HepG2 (cell line): Measurements from ENCODE around the gene CTU1. TPM values are rescaled to one million over a fixed set of nuclear protein-coding genes. Genes with fewer than 3 reads are reported as not detected.

Experiments
- ATAC-seq: fragments of 200-7000 bp; cut with Tn5 transposase; 3 replicates; pipeline ENCODE4 v1.9.1; 2020; ENCODE audit warnings: mild to moderate bottlenecking, moderate library complexity
- BruUV-seq: library from RNA; stranded (reverse); fragments of 400-500 nt; replicated peaks from 2 replicates; lab custom pipeline; 2021; lab: Mats Ljungman, UMichigan
- CTCF ChIA-PET: fragments of 300-600 bp; formaldehyde crosslinking; extraction: SDS; loops from one replicate; lab custom pipeline; 2021; ENCODE audit warnings: low total read pairs, inconsistent platforms, low intra/inter-chr PET ratio; lab: Yijun Ruan, JAX
- POLR2A ChIA-PET: fragments of 350-600 bp; sonication (Branson Sonifier 250); formaldehyde crosslinking; loops from one replicate; lab custom pipeline; 2020; ENCODE audit warnings: antibody characterized with exemption, inconsistent platforms; lab: Yijun Ruan, JAX
- DNase-seq: peaks from one replicate; pipeline ENCODE4 v3.0.0-alpha.2; 2015; ENCODE audit warnings: low spot score
- FAIRE-seq: peaks from 3 replicates; lab custom pipeline; 2011; peaks lifted over from hg19 to GRCh38; lab: Jason Lieb, UNC
- H2AFZ ChIP-seq: one replicate; pipeline ENCODE4 v1.6.1; 2011; ENCODE audit warnings: low read length, inconsistent platforms
- H3K27ac ChIP-seq: fragments of 300-600 bp; 3 replicates; pipeline ENCODE4 v1.8.0; 2011; ENCODE audit warnings: mixed run types, mild to moderate bottlenecking, mixed read lengths, low read length, inconsistent platforms; ENCODE audit not compliant: insufficient read depth; ENCODE audit errors: extremely low read length
- H3K27me3 ChIP-seq, 2 experiments: fragments of 200-600 bp in 1 of 2; 2 replicates in 1 of 2; 3 replicates in 1 of 2; pipeline versions ENCODE4 v1.6.0 to v1.8.0; 2011; ENCODE audit warnings: low read length in 2 of 2, mild to moderate bottlenecking in 2 of 2, moderate library complexity in 2 of 2, inconsistent platforms in 1 of 2; ENCODE audit not compliant: insufficient read depth in 2 of 2, control insufficient read depth in 1 of 2
- H3K36me3 ChIP-seq, 2 experiments: fragments of 200-600 bp in 1 of 2; replicated peaks in 1 of 2; 2 replicates in 1 of 2; 3 replicates in 1 of 2; pipeline versions ENCODE4 v1.5.1 to v1.8.0; 2011; ENCODE audit warnings: low read length in 2 of 2, inconsistent platforms in 1 of 2; ENCODE audit not compliant: insufficient read depth in 2 of 2, control insufficient read depth in 1 of 2
- H3K4me1 ChIP-seq: 2 replicates; pipeline ENCODE4 v1.5.1; 2012; ENCODE audit warnings: low read length, inconsistent platforms; ENCODE audit not compliant: insufficient read depth
- H3K4me2 ChIP-seq: 2 replicates; pipeline ENCODE4 v1.6.0; 2011; ENCODE audit warnings: low read depth, low read length, inconsistent platforms
- H3K4me3 ChIP-seq, 3 experiments: fragments of 200-600 bp in 1 of 3; sonication (generic), shearing (Covaris generic) in 1 of 3; replicated peaks in 1 of 3; 2 replicates each; pipeline ENCODE4 v1.5.1; 2011 to 2016; ENCODE audit warnings: low read length in 3 of 3, inconsistent platforms in 2 of 3, low read depth in 2 of 3, mild to moderate bottlenecking in 2 of 3, control low read depth in 1 of 3, mixed read lengths in 1 of 3; ENCODE audit not compliant: insufficient read depth in 1 of 3
- H3K79me2 ChIP-seq: one replicate; pipeline ENCODE4 v1.6.1; 2011; ENCODE audit warnings: low read length, inconsistent platforms; ENCODE audit not compliant: insufficient read depth
- H3K9ac ChIP-seq: 2 replicates; pipeline ENCODE4 v1.6.0; 2011; ENCODE audit warnings: mild to moderate bottlenecking, low read depth, low read length, inconsistent platforms; ENCODE audit not compliant: insufficient read depth
- H3K9me3 ChIP-seq: 2 replicates; pipeline ENCODE4 v1.5.1; 2012; ENCODE audit warnings: mild to moderate bottlenecking, low read length
- H4K20me1 ChIP-seq: 2 replicates; pipeline ENCODE4 v1.6.0; 2011; ENCODE audit warnings: inconsistent platforms, mild to moderate bottlenecking, low read length, moderate library complexity; ENCODE audit not compliant: insufficient read depth
- BRD4 ChIP-seq: sonication (generic); formaldehyde crosslinking; IDR thresholded peaks from 2 replicates; pipeline ENCODE4 v1.4.0; 2020; ENCODE audit warnings: missing genetic modification reagents
- CHD2 ChIP-seq: IDR thresholded peaks from 2 replicates; pipeline ENCODE4 v1.6.1; 2011; ENCODE audit warnings: low read depth, low read length, improper control_type of control experiment
- HNF4G ChIP-seq, 2 experiments: sonication (generic) in 1 of 2; formaldehyde crosslinking in 1 of 2; IDR thresholded peaks; 2 replicates each; pipeline versions ENCODE4 v1.4.0 to v1.6.1; 2011 to 2020; ENCODE audit warnings: borderline replicate concordance in 2 of 2, low read depth in 2 of 2, mild to moderate bottlenecking in 2 of 2, low read length in 1 of 2, missing genetic modification reagents in 1 of 2, moderate library complexity in 1 of 2
- NR2C2 ChIP-seq: sonication (generic); formaldehyde crosslinking; IDR thresholded peaks from 2 replicates; pipeline ENCODE4 v1.4.0; 2020; ENCODE audit warnings: missing genetic modification reagents, mild to moderate bottlenecking, moderate library complexity, borderline replicate concordance
- RAD21 ChIP-seq: fragments of 450-650 bp; formaldehyde crosslinking; IDR thresholded peaks from 2 replicates; pipeline ENCODE4 v1.5.0; 2020; ENCODE audit warnings: mild to moderate bottlenecking
- TAF15 ChIP-seq: fragments of 200-400 bp; formaldehyde crosslinking; IDR thresholded peaks from one replicate; pipeline ENCODE4 v1.6.1; 2018; ENCODE audit warnings: mild to moderate bottlenecking, low read depth, low read length; ENCODE audit not compliant: poor library complexity, severe bottlenecking
- ZFP37 ChIP-seq: sonication (generic); formaldehyde crosslinking; IDR thresholded peaks from 2 replicates; pipeline ENCODE4 v1.4.0; 2020; ENCODE audit warnings: missing genetic modification reagents, borderline replicate concordance
- ZKSCAN1 ChIP-seq: fragments of 150-350 bp; IDR thresholded peaks from 2 replicates; pipeline ENCODE4 v1.6.1; 2014; ENCODE audit warnings: low read length
- ZNF282 ChIP-seq: fragments of 450-650 bp; IDR thresholded peaks from 2 replicates; pipeline ENCODE4 v1.6.1; 2018; ENCODE audit not compliant: partially characterized antibody
- ZNF577 ChIP-seq: sonication (generic); formaldehyde crosslinking; IDR thresholded peaks from 2 replicates; pipeline ENCODE4 v1.4.0; 2020; ENCODE audit warnings: mild to moderate bottlenecking, low read depth, missing genetic modification reagents, borderline replicate concordance
- ZNF781 ChIP-seq: sonication (generic); formaldehyde crosslinking; IDR thresholded peaks from 2 replicates; pipeline ENCODE4 v1.5.1; 2020; ENCODE audit warnings: borderline replicate concordance, mild to moderate bottlenecking, missing genetic modification reagents; ENCODE audit errors: not compliant biosample characterization
- ZSCAN22 ChIP-seq: sonication (generic); formaldehyde crosslinking; IDR thresholded peaks from 2 replicates; pipeline ENCODE4 v1.4.0; 2020; ENCODE audit warnings: mild to moderate bottlenecking, missing genetic modification reagents
- ZSCAN30 ChIP-seq: sonication (generic); formaldehyde crosslinking; IDR thresholded peaks from 2 replicates; pipeline ENCODE4 v1.5.0; 2020; ENCODE audit warnings: mild to moderate bottlenecking, missing genetic modification reagents
- WGBS: methylation state at CpG from one replicate; pipeline ENCODE4 v1.1.6; 2017; ENCODE audit warnings: low lambda C conversion rate; 5-methylcytosine and 5-hydroxymethylcytosine counted together
- in situ Hi-C: cut with HindIII; loops from 2 replicates; pipeline ENCODE4 v1.10.0; 2017; ENCODE audit warnings: low pct_unique_long_range_greater_than_20kb; ENCODE audit not compliant: extremely low pct_ligation_motif_present
- intact Hi-C: fragments of 100-400 bp; cut with micrococcal nuclease; formaldehyde crosslinking; loops from one replicate; pipeline ENCODE4 v1.10.0; 2022; ENCODE audit not compliant: unreplicated experiment
- polyA plus RNA-seq, 8 experiments: library from polyadenylated mRNA; depleted of rRNA in 3 of 8; stranded (reverse) in 7 of 8; unstranded in 1 of 8; fragments of >200 nt; fragmentation: Illumina TruSeq in 4 of 8; extraction: Trizol in 4 of 8; gene quantifications; 2 replicates each; pipeline versions ENCODE4 v1.2.1 to v1.2.3, GENCODE V29; 2011 to 2016; ENCODE audit warnings: low read depth in 4 of 8, missing spikeins in 1 of 8, mixed read lengths in 1 of 8; ENCODE audit not compliant: insufficient read depth in 1 of 8
- total RNA-seq, 5 experiments: library from RNA; depleted of rRNA; stranded (reverse); fragments of >200 nt; fragmentation: Illumina TruSeq; extraction: Trizol; gene quantifications; 2 replicates each; pipeline ENCODE4 v1.2.3, GENCODE V29; 2016; ENCODE audit warnings: low read depth in 1 of 5
- TF ChIP-seq, protein P1 (sequence below): IDR thresholded peaks from 2 replicates; pipeline ENCODE4 v1.6.1; 2016; ENCODE audit warnings: mild to moderate bottlenecking
- TF ChIP-seq, protein P2 (sequence below): sonication (generic); formaldehyde crosslinking; IDR thresholded peaks from 2 replicates; pipeline ENCODE4 v1.5.0; 2020; ENCODE audit warnings: missing genetic modification reagents
- TF ChIP-seq, protein P3 (sequence below): IDR thresholded peaks from 2 replicates; pipeline ENCODE4 v1.6.1; 2016; ENCODE audit warnings: mild to moderate bottlenecking, missing biosample characterization, missing genetic modification reagents
- TF ChIP-seq, protein P4 (sequence below): sonication (generic); formaldehyde crosslinking; IDR thresholded peaks from 2 replicates; pipeline ENCODE4 v1.9.0; 2022; ENCODE audit warnings: missing genetic modification reagents, mild to moderate bottlenecking, borderline replicate concordance

Gene CTU1
- total and polyA plus RNA-seq, 2 of the 13 experiments (the other 11 are each of a cell fraction or from before 2014, with no cell fraction given): 1.9 to 2.9 TPM

DNA sequence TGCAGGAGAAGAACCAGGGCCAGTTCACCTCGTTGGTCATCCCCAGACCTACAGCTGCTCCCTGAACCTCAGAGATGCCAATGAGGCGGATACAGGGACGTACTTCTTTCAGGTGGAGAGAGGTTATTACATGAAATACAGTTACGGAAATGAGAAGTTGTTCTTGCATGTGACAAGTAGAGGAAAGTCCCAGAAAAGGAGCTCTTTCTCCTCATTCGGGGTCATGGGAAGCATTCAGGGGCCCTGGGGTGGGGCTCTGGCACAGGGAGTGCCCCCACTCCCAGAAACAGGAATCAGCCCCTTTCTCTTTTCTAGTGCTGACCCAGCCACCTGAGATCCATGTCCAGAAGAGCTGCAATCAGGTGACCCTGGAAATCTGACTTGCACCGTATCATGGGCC lies 12.0 kb upstream of the CTU1 start:
- H3K27ac ChIP-seq: no peak overlapping the region
- 53% methylated on average over 6 of the region's 6 CpGs for WGBS
- H2AFZ ChIP-seq: no peak overlapping the region
- no peak for DNase-seq
- no peak for ATAC-seq
- H3K4me1 ChIP-seq: no peaks in the 10 kb centered on the region
- H3K36me3 ChIP-seq: no peaks in the 10 kb centered on the region
- H3K4me3 ChIP-seq: no peak overlapping the region
- intact Hi-C loops: no loop called here
- POLR2A ChIA-PET: no interaction called here
- TF ChIP-seq, protein P1, sequence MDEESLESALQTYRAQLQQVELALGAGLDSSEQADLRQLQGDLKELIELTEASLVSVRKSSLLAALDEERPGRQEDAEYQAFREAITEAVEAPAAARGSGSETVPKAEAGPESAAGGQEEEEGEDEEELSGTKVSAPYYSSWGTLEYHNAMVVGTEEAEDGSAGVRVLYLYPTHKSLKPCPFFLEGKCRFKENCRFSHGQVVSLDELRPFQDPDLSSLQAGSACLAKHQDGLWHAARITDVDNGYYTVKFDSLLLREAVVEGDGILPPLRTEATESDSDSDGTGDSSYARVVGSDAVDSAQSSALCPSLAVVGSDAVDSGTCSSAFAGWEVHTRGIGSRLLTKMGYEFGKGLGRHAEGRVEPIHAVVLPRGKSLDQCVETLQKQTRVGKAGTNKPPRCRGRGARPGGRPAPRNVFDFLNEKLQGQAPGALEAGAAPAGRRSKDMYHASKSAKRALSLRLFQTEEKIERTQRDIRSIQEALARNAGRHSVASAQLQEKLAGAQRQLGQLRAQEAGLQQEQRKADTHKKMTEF (CRISPR knock-in tag): no peak
- TF ChIP-seq BRD4 (CRISPR knock-in tag): no peak
- TF ChIP-seq, protein P2, sequence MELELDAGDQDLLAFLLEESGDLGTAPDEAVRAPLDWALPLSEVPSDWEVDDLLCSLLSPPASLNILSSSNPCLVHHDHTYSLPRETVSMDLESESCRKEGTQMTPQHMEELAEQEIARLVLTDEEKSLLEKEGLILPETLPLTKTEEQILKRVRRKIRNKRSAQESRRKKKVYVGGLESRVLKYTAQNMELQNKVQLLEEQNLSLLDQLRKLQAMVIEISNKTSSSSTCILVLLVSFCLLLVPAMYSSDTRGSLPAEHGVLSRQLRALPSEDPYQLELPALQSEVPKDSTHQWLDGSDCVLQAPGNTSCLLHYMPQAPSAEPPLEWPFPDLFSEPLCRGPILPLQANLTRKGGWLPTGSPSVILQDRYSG (CRISPR knock-in tag): no peak
- no peak for TF ChIP-seq NR2C2 (CRISPR knock-in tag)
- TF ChIP-seq, protein P3, sequence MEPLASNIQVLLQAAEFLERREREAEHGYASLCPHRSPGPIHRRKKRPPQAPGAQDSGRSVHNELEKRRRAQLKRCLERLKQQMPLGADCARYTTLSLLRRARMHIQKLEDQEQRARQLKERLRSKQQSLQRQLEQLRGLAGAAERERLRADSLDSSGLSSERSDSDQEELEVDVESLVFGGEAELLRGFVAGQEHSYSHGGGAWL (CRISPR knock-in tag): no peak
- TF ChIP-seq ZNF577 (CRISPR knock-in tag): no peak
- no peak for TF ChIP-seq ZSCAN30 (CRISPR knock-in tag)
- no peak for TF ChIP-seq RAD21
- TF ChIP-seq HNF4G (IDR thresholded peaks at IDR 0.05; ENCODE audit: borderline replicate concordance, low read depth, low read length): no peak
- no peak for TF ChIP-seq HNF4G (CRISPR knock-in tag; IDR thresholded peaks at IDR 0.05; ENCODE audit: borderline replicate concordance, low read depth)
- TF ChIP-seq ZSCAN22 (CRISPR knock-in tag): no peak
- TF ChIP-seq TAF15: no peak
- no peak for TF ChIP-seq ZKSCAN1
- no peak for TF ChIP-seq ZNF282
- no peak for TF ChIP-seq CHD2
- no peak for TF ChIP-seq ZFP37
- TF ChIP-seq, protein P4, sequence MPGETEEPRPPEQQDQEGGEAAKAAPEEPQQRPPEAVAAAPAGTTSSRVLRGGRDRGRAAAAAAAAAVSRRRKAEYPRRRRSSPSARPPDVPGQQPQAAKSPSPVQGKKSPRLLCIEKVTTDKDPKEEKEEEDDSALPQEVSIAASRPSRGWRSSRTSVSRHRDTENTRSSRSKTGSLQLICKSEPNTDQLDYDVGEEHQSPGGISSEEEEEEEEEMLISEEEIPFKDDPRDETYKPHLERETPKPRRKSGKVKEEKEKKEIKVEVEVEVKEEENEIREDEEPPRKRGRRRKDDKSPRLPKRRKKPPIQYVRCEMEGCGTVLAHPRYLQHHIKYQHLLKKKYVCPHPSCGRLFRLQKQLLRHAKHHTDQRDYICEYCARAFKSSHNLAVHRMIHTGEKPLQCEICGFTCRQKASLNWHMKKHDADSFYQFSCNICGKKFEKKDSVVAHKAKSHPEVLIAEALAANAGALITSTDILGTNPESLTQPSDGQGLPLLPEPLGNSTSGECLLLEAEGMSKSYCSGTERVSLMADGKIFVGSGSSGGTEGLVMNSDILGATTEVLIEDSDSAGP: no peak
- TF ChIP-seq ZNF781 (CRISPR knock-in tag): no peak
- TF ChIP-seq, all 625 proteins: peak for 0
- Histone ChIP-seq H3K27me3 (peaks cover 2 to 57% of the 10 kb centered on the region in 2 experiments), H3K9ac (no peak overlapping the region), H3K4me2 (no peak overlapping the region), H4K20me1 (no peaks in the 10 kb centered on the region), H3K79me2 (no peaks in the 10 kb centered on the region), H3K9me3 (no peaks in the 10 kb centered on the region)
- no TSS peak for BruUV-seq
- CTCF ChIA-PET: no interaction called here
- in situ Hi-C loops: no loop called here
- no peak for FAIRE-seq
